ENCODE data around the gene MYH7. TPM values are rescaled to one million over a fixed set of nuclear protein-coding genes. Genes with fewer than 3 reads are reported as not detected.
"Not testable (repeated sequence)": the region's sequence is repeated elsewhere in the genome, so short reads cannot be mapped to it uniquely, and the experiment has no call there.

Gene MYH7
- total RNA-seq, 1 experiment from 2014 or later, result not detected

- BruUV-seq (replicated peaks), result no TSS peak
- ChIA-PET CTCF (interaction anchor here (0.5 kb wide), 1 partner anchor 41 kb away, joined by 5 read pairs; no protein-coding TSS in a partner anchor), POLR2A (ENCODE audit: low non-redundant PET) (no interaction called here)
- no peaks in the 10 kb centered on the region for H3K4me1 ChIP-seq (ENCODE audit: insufficient read depth, low read length, poor library complexity, severe bottlenecking)
- H3K27me3 ChIP-seq (replicated peaks; ENCODE audit: insufficient read depth, low read depth, low read length, poor library complexity), result peaks cover 14% of the 10 kb centered on the region
- no peaks in the 10 kb centered on the region for H3K36me3 ChIP-seq (ENCODE audit: insufficient read depth, low read length, poor library complexity, severe bottlenecking)
- H3K27ac ChIP-seq (ENCODE audit: low read depth, low read length, poor library complexity, severe bottlenecking), result no peak overlapping the region
- no peak for DNase-seq (ENCODE audit: low spot score)
- H3K4me3 ChIP-seq (ENCODE audit: low read depth, low read length, poor library complexity, severe bottlenecking), result no peak overlapping the region
- intact Hi-C loops (cut with micrococcal nuclease; ENCODE audit: unreplicated experiment), result no loop called here
- H3K9me3 ChIP-seq (ENCODE audit: low read depth, low read length, poor library complexity, severe bottlenecking), result no peaks in the 10 kb centered on the region
- TF ChIP-seq CTCF (conservative IDR thresholded peaks at IDR 0.05; ENCODE audit: low read depth, low read length) (no peak), EZH2 (IDR thresholded peaks at IDR 0.05; ENCODE audit: borderline replicate concordance, low read depth, low read length, poor library complexity, severe bottlenecking) (no peak)
These were observed 32.9 kb downstream of the MYH7 start for GRCh38 chr14:23402296-23403138.

GRCh38 chr14:23401291-23401690 lies 34.2 kb downstream of the MYH7 start:
- CTCF ChIA-PET, result no interaction called here
- intact Hi-C loops (cut with micrococcal nuclease; ENCODE audit: unreplicated experiment), result no loop called here

GRCh38 chr14:23400496-23401149 lies 34.8 kb downstream of the MYH7 start:
- BruUV-seq (replicated peaks); H3K4me3 ChIP-seq (ENCODE audit: low read depth, low read length, poor library complexity, severe bottlenecking); H3K27me3 ChIP-seq (replicated peaks; ENCODE audit: insufficient read depth, low read depth, low read length, poor library complexity); H3K4me1 ChIP-seq (ENCODE audit: insufficient read depth, low read length, poor library complexity, severe bottlenecking); DNase-seq (ENCODE audit: low spot score); H3K36me3 ChIP-seq (ENCODE audit: insufficient read depth, low read length, poor library complexity, severe bottlenecking); H3K9me3 ChIP-seq (ENCODE audit: low read depth, low read length, poor library complexity, severe bottlenecking); CTCF ChIA-PET; H3K27ac ChIP-seq (ENCODE audit: low read depth, low read length, poor library complexity, severe bottlenecking); POLR2A ChIA-PET (ENCODE audit: low non-redundant PET); intact Hi-C loops (cut with micrococcal nuclease; ENCODE audit: unreplicated experiment): not testable (repeated sequence)

More at GRCh38 chr14:23401291-23401690, 34.2 kb downstream of the MYH7 start:
- Histone ChIP-seq H3K4me1 (ENCODE audit: insufficient read depth, low read length, poor library complexity, severe bottlenecking) (no peaks in the 10 kb centered on the region), H3K9me3 (ENCODE audit: low read depth, low read length, poor library complexity, severe bottlenecking) (no peaks in the 10 kb centered on the region), H3K36me3 (ENCODE audit: insufficient read depth, low read length, poor library complexity, severe bottlenecking) (no peaks in the 10 kb centered on the region), H3K27ac (ENCODE audit: low read depth, low read length, poor library complexity, severe bottlenecking) (no peak overlapping the region), H3K4me3 (ENCODE audit: low read depth, low read length, poor library complexity, severe bottlenecking) (no peak overlapping the region), H3K27me3 (replicated peaks; ENCODE audit: insufficient read depth, low read depth, low read length, poor library complexity) (peaks cover 10% of the 10 kb centered on the region)
- BruUV-seq (replicated peaks), result no TSS peak
- POLR2A ChIA-PET (ENCODE audit: low non-redundant PET), result no interaction called here
- no peak for DNase-seq (ENCODE audit: low spot score)
- TF ChIP-seq EZH2 (IDR thresholded peaks at IDR 0.05; ENCODE audit: borderline replicate concordance, low read depth, low read length, poor library complexity, severe bottlenecking) (no peak), CTCF (conservative IDR thresholded peaks at IDR 0.05; ENCODE audit: low read depth, low read length) (no peak)
